MCF 10A (cell line): ENCODE data around the gene ADAM17. TPM values are rescaled to one million over a fixed set of nuclear protein-coding genes. Genes with fewer than 3 reads are reported as not detected.

Source experiments
- BruUV-seq: library from RNA; stranded (reverse); fragments of 400-500 nt; replicated peaks from 2 replicates; lab custom pipeline; 2021; lab: Mats Ljungman, UMichigan
- CTCF ChIA-PET: fragments of 300-600 bp; sonication (Branson Sonifier 250); formaldehyde crosslinking; extraction: SDS; loops from one replicate; lab custom pipeline; 2021; ENCODE audit warnings: antibody characterized with exemption, inconsistent platforms; lab: Yijun Ruan, JAX
- POLR2A ChIA-PET: fragments of 300-600, 350-650 bp; sonication (Branson Sonifier 250); formaldehyde crosslinking; extraction: SDS; loops from one replicate; lab custom pipeline; 2020; ENCODE audit warnings: antibody characterized with exemption, inconsistent platforms; lab: Yijun Ruan, JAX
- DNase-seq: peaks from one replicate; pipeline ENCODE4 v3.0.0-alpha.2; 2018; ENCODE audit not compliant: unreplicated experiment
- H3K27ac Mint-ChIP-seq: one replicate; pipeline ENCODE4 v1.8.0; 2022; ENCODE audit warnings: mild to moderate bottlenecking, low read depth, mixed read lengths; ENCODE audit not compliant: unreplicated experiment
- H3K27me3 Mint-ChIP-seq: one replicate; pipeline ENCODE4 v1.8.0; 2022; ENCODE audit warnings: mixed read lengths; ENCODE audit not compliant: insufficient read depth, unreplicated experiment
- H3K36me3 Mint-ChIP-seq: one replicate; pipeline ENCODE4 v1.8.0; 2022; ENCODE audit warnings: mild to moderate bottlenecking, moderate library complexity, mixed read lengths; ENCODE audit not compliant: insufficient read depth, unreplicated experiment
- H3K4me1 Mint-ChIP-seq: one replicate; pipeline ENCODE4 v1.8.0; 2022; ENCODE audit warnings: mixed read lengths; ENCODE audit not compliant: insufficient read depth, unreplicated experiment
- H3K4me3 Mint-ChIP-seq: one replicate; pipeline ENCODE4 v1.8.0; 2022; ENCODE audit warnings: mild to moderate bottlenecking, moderate library complexity, mixed read lengths; ENCODE audit not compliant: unreplicated experiment
- H3K9me3 Mint-ChIP-seq: one replicate; pipeline ENCODE4 v1.8.0; 2022; ENCODE audit warnings: mixed read lengths; ENCODE audit not compliant: unreplicated experiment
- CTCF ChIP-seq: fragments of 200-600 bp; IDR thresholded peaks from one replicate; pipeline ENCODE4 v1.8.0; 2022; ENCODE audit warnings: antibody characterized with exemption, mild to moderate bottlenecking; ENCODE audit not compliant: unreplicated experiment
- intact Hi-C: fragments of 100-400 bp; cut with micrococcal nuclease; formaldehyde crosslinking; loops from 2 replicates; pipeline ENCODE4 v1.14.1; 2022
- total RNA-seq: library from RNA; stranded (reverse); gene quantifications from 2 replicates; pipeline ENCODE4 v1.2.3, GENCODE V29; 2022

The ADAM17 gene
- total RNA-seq, 1 experiment from 2014 or later, result 44.3 TPM

GRCh38 chr2:9558948-9559381 lies 3.3 kb upstream of the ADAM17 start:
- no peak for TF ChIP-seq CTCF
- ChIA-PET CTCF (interaction anchor here (0.6 to 1.6 kb wide), 8 partner anchors 10 to 489 kb away, joined by 3 to 7 read pairs (median 4); no protein-coding TSS in a partner anchor), POLR2A (interaction anchor here (0.7 to 2.7 kb wide), 17 partner anchors 8 to 457 kb away, joined by 3 to 27 read pairs (median 4); partner anchors contain the start of gene YWHAQ)
- Mint-ChIP-seq H3K36me3 (peaks cover 12% of the 10 kb centered on the region), H3K4me1 (peaks cover 22% of the 10 kb centered on the region), H3K9me3 (no peaks in the 10 kb centered on the region), H3K27ac (peak overlapping the region; percentile 57), H3K4me3 (peak overlapping the region; percentile 45), H3K27me3 (no peaks in the 10 kb centered on the region)
- intact Hi-C loops, result loop anchor here (5.0 to 10.0 kb wide), 5 partner anchors 143 to 486 kb away; partner anchors contain the start of genes KLF11 and TAF1B
- DNase-seq, result peak; percentile 91
- BruUV-seq, result no TSS peak

GRCh38 chr2:9556121-9556743 lies 602 bp upstream of the ADAM17 start:
- BruUV-seq, result no TSS peak
- no peak for TF ChIP-seq CTCF
- CTCF ChIA-PET, result interaction anchor here (0.6 to 2.2 kb wide), 7 partner anchors 14 to 306 kb away, joined by 3 to 10 read pairs (median 3); no protein-coding TSS in a partner anchor

GRCh38 chr2:9554921-9555296 lies 721 bp downstream of the ADAM17 start:
- Mint-ChIP-seq H3K9me3 (no peaks in the 10 kb centered on the region), H3K27ac (peak overlapping the region; percentile 94), H3K4me1 (peaks cover 39% of the 10 kb centered on the region), H3K4me3 (peak overlapping the region; percentile 92), H3K36me3 (peaks cover 14% of the 10 kb centered on the region), H3K27me3 (no peaks in the 10 kb centered on the region)
- intact Hi-C loops, result loop anchor here (1.0 to 10.0 kb wide), 7 partner anchors 74 to 490 kb away; partner anchors contain the start of genes KLF11 and TAF1B
- ChIA-PET POLR2A (interaction anchor here (0.5 to 6.7 kb wide), 48 partner anchors 10 to 1269 kb away, joined by 3 to 118 read pairs (median 5); partner anchors contain the start of genes CPSF3, IAH1, ITGB1BP1 and TAF1B), CTCF (interaction anchor here (0.6 to 1.3 kb wide), 8 partner anchors 33 to 815 kb away, joined by 3 to 4 read pairs (median 3); no protein-coding TSS in a partner anchor)
- no TSS peak for BruUV-seq
- TF ChIP-seq CTCF, result no peak
- peak; percentile 65 for DNase-seq

More at GRCh38 chr2:9556121-9556743, 602 bp upstream of the ADAM17 start:
- POLR2A ChIA-PET, result interaction anchor here (0.7 to 6.7 kb wide), 39 partner anchors 8 to 339 kb away, joined by 3 to 118 read pairs (median 7); partner anchors contain the start of genes CPSF3, IAH1, ITGB1BP1 and TAF1B
- no peaks in the 10 kb centered on the region for H3K27me3 Mint-ChIP-seq
- no peaks in the 10 kb centered on the region for H3K9me3 Mint-ChIP-seq
- peaks cover 34% of the 10 kb centered on the region for H3K4me1 Mint-ChIP-seq
- peak; percentile 24 for DNase-seq
- H3K27ac Mint-ChIP-seq, result peak overlapping the region; percentile 94
- peak overlapping the region; percentile 92 for H3K4me3 Mint-ChIP-seq
- peaks cover 18% of the 10 kb centered on the region for H3K36me3 Mint-ChIP-seq
- intact Hi-C loops, result loop anchor here (2.0 to 10.0 kb wide), 6 partner anchors 146 to 489 kb away; partner anchors contain the start of genes KLF11 and TAF1B
